ENCODE measurements around the gene FGF11. TPM values are rescaled to one million over a fixed set of nuclear protein-coding genes. Genes with fewer than 3 reads are reported as not detected.

The FGF11 gene
- total RNA-seq, 1 donor from 2014 or later, result 3.5 TPM

GRCh38 chr17:7408252-7408727 is 31.0 kb upstream of the FGF11 start:
- no peak for DNase-seq (ENCODE audit: low spot score)

- no peak for DNase-seq (ENCODE audit: low spot score)
Observed at GRCh38 chr17:7408863-7409262, 30.4 kb upstream of the FGF11 start.

GRCh38 chr17:7409716-7410115 is 29.6 kb upstream of the FGF11 start:
- no peak for DNase-seq (ENCODE audit: low spot score)

GRCh38 chr17:7410634-7411426 is 28.5 kb upstream of the FGF11 start:
- DNase-seq (ENCODE audit: low spot score), result no peak

GRCh38 chr17:7411427-7411750 is 27.9 kb upstream of the FGF11 start:
- no peak for DNase-seq (ENCODE audit: low spot score)

GRCh38 chr17:7413346-7413985 is 25.8 kb upstream of the FGF11 start:
- DNase-seq (ENCODE audit: low spot score), result no peak

GRCh38 chr17:7414837-7415236 is 24.5 kb upstream of the FGF11 start:
- no peak for DNase-seq (ENCODE audit: low spot score)

- DNase-seq (ENCODE audit: low spot score), result no peak
Observed at GRCh38 chr17:7415784-7416183, 23.5 kb upstream of the FGF11 start.

GRCh38 chr17:7416323-7416722 is 23.0 kb upstream of the FGF11 start:
- DNase-seq (ENCODE audit: low spot score), result no peak

GRCh38 chr17:7417056-7417655 is 22.2 kb upstream of the FGF11 start:
- no peak for DNase-seq (ENCODE audit: low spot score)

- DNase-seq (ENCODE audit: low spot score), result no peak
Observed at GRCh38 chr17:7418472-7419152, 20.7 kb upstream of the FGF11 start.

GRCh38 chr17:7419819-7420610 is 19.3 kb upstream of the FGF11 start, which contains the start of gene SPEM1:
Gene SPEM1 (plus strand): TSS chr17:7420324. CDS start chr17:7420385, 61 bp downstream.
- no peak for DNase-seq (ENCODE audit: low spot score)

- no peak for DNase-seq (ENCODE audit: low spot score)
Observed at GRCh38 chr17:7421186-7421585, 18.1 kb upstream of the FGF11 start.

GRCh38 chr17:7423679-7424078 is 15.6 kb upstream of the FGF11 start:
- DNase-seq (ENCODE audit: low spot score), result no peak

GRCh38 chr17:7425316-7425715 is 14.0 kb upstream of the FGF11 start, which contains the start of gene SPEM2:
Gene SPEM2 (plus strand): TSS chr17:7425616. CDS start chr17:7425689, 73 bp downstream.
- DNase-seq (ENCODE audit: low spot score), result no peak

- no peak for DNase-seq (ENCODE audit: low spot score)
Observed at GRCh38 chr17:7425756-7426155, 13.6 kb upstream of the FGF11 start.

- no peak for DNase-seq (ENCODE audit: low spot score)
Observed at GRCh38 chr17:7426203-7426863, 13.0 kb upstream of the FGF11 start.

GRCh38 chr17:7426896-7427489 is 12.3 kb upstream of the FGF11 start:
- DNase-seq (ENCODE audit: low spot score), result no peak

- no peak for DNase-seq (ENCODE audit: low spot score)
Observed at GRCh38 chr17:7427549-7427948, 11.8 kb upstream of the FGF11 start.

GRCh38 chr17:7428557-7428956 is 10.8 kb upstream of the FGF11 start, which contains the start of gene SPEM3:
Gene SPEM3 (plus strand): TSS chr17:7428857. CDS start chr17:7428903, 46 bp downstream.
- DNase-seq (ENCODE audit: low spot score), result no peak

Measured in ureter (tissue), 1 donor.